A549 (cell line): Measurements from ENCODE around the gene KRTAP10-8.

Experiments
- HDAC2 ChIP-seq: fragments of 200-600 bp; sonication (generic); IDR thresholded peaks from 2 replicates; pipeline ENCODE4 v1.6.1; 2016
- HOXB13 ChIP-seq: fragments of 250-450 bp; sonication (Bioruptor Pico); IDR thresholded peaks from 2 replicates; pipeline ENCODE4 v1.5.0; 2020; ENCODE audit warnings: low read depth, mild to moderate bottlenecking, moderate library complexity
- MYC ChIP-seq: IDR thresholded peaks from 2 replicates; pipeline ENCODE4 v1.6.1; 2012; ENCODE audit warnings: mild to moderate bottlenecking, inconsistent platforms, low read length, improper control_type of control experiment, borderline replicate concordance
- RAD21 ChIP-seq, 2 experiments: fragments of >200 bp in 1 of 2; sonication (Bioruptor Twin) in 1 of 2; formaldehyde crosslinking in 1 of 2; IDR thresholded peaks in 1 of 2; conservative IDR thresholded peaks in 1 of 2; 2 replicates in 1 of 2; 3 replicates in 1 of 2; pipeline ENCODE4 v1.6.1; 2012 to 2018; ENCODE audit warnings: inconsistent platforms in 1 of 2
- TF ChIP-seq, protein P1 (sequence below): fragments of >200 bp; sonication (Bioruptor Twin); formaldehyde crosslinking; IDR thresholded peaks from 3 replicates; pipeline ENCODE4 v1.5.1; 2016
- TF ChIP-seq, protein P2 (sequence below): fragments of 200-600 bp; sonication (generic); IDR thresholded peaks from 2 replicates; pipeline ENCODE4 v1.6.1; 2016; ENCODE audit warnings: antibody characterized with exemption, mild to moderate bottlenecking, moderate library complexity

DNA sequence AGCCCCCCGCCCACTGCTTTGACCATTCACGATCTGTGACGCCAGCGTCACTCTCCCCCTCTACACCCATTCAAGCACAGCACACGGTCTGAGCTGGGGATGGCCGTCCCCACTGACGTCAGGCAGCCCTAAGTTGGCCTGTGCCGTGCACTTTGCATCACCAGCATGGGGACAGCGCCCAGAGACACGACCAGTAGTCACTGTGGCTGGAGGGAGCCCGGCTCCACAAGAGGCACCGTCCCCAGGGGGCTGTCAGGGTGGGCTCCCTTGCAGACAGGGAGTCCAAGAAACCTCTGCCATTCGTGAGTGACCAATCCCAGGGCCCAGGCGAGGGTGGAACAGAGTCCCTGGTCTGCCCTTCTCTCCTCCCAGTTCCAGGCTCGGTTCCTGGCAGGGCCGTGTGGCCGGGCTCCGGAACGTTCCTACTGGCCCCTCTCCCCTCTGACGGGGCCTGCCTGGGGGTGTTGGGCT is 2.3 kb downstream of the KRTAP10-8 start:
- TF ChIP-seq HOXB13 (CRISPR knock-in tag), result no peak
- TF ChIP-seq, protein P1, sequence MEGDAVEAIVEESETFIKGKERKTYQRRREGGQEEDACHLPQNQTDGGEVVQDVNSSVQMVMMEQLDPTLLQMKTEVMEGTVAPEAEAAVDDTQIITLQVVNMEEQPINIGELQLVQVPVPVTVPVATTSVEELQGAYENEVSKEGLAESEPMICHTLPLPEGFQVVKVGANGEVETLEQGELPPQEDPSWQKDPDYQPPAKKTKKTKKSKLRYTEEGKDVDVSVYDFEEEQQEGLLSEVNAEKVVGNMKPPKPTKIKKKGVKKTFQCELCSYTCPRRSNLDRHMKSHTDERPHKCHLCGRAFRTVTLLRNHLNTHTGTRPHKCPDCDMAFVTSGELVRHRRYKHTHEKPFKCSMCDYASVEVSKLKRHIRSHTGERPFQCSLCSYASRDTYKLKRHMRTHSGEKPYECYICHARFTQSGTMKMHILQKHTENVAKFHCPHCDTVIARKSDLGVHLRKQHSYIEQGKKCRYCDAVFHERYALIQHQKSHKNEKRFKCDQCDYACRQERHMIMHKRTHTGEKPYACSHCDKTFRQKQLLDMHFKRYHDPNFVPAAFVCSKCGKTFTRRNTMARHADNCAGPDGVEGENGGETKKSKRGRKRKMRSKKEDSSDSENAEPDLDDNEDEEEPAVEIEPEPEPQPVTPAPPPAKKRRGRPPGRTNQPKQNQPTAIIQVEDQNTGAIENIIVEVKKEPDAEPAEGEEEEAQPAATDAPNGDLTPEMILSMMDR, result no peak
- TF ChIP-seq RAD21 (conservative IDR thresholded peaks at IDR 0.05 in 1 of 2, IDR thresholded peaks at IDR 0.05 in 1 of 2), result no peak
- TF ChIP-seq HDAC2, result no peak
- no peak for TF ChIP-seq MYC
- TF ChIP-seq, protein P2, sequence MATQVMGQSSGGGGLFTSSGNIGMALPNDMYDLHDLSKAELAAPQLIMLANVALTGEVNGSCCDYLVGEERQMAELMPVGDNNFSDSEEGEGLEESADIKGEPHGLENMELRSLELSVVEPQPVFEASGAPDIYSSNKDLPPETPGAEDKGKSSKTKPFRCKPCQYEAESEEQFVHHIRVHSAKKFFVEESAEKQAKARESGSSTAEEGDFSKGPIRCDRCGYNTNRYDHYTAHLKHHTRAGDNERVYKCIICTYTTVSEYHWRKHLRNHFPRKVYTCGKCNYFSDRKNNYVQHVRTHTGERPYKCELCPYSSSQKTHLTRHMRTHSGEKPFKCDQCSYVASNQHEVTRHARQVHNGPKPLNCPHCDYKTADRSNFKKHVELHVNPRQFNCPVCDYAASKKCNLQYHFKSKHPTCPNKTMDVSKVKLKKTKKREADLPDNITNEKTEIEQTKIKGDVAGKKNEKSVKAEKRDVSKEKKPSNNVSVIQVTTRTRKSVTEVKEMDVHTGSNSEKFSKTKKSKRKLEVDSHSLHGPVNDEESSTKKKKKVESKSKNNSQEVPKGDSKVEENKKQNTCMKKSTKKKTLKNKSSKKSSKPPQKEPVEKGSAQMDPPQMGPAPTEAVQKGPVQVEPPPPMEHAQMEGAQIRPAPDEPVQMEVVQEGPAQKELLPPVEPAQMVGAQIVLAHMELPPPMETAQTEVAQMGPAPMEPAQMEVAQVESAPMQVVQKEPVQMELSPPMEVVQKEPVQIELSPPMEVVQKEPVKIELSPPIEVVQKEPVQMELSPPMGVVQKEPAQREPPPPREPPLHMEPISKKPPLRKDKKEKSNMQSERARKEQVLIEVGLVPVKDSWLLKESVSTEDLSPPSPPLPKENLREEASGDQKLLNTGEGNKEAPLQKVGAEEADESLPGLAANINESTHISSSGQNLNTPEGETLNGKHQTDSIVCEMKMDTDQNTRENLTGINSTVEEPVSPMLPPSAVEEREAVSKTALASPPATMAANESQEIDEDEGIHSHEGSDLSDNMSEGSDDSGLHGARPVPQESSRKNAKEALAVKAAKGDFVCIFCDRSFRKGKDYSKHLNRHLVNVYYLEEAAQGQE, result no peak
